SKM-1 (cell line): ENCODE results near the gene FAM81B.

Experiments
- DNase-seq: peaks from one replicate; lab custom pipeline; 2025; ENCODE audit not compliant: unreplicated experiment; lab: John Stamatoyannopoulos, UW

Gene FAM81B

DNA sequence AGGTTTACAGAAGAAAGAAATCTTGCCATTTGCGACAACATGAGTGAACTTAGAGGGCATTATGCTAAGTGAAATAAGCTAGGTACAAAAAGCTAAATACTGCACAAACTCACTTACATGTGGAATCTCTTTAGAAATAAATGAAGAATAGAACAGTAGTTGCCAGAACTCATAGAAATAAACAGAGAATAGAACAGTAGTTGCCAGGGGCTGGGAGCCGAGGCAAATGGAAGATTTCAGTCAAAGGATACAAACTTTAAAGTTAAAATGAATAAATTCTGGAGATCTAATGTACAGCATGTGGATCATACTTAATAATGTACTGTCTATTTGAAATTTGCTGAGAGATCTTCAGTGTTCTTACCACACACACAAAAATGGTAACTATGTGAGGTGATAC is 63.4 kb downstream of the FAM81B start:
- DNase-seq = no peak

DNA sequence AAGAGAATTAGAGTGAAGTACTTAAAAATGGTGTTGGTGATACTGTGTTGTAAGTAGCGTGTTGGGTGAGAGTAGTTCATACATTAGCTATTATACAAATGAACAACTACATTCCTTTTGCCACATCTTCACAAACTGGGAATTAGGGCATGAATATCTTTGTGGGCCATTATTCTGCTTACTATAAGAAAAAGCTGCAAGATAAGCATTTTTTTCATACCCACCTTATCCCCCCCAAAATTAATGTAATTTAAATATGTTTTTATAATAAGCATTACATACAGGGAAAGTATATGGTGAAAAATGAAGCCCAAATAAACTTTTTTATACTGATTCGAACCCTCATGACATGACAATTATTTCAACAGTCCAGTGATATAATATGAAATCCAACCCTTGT is 69.5 kb downstream of the FAM81B start:
- no peak for DNase-seq

- DNase-seq = no peak
Measured at GRCh38 chr5:95471487-95471886, 80.3 kb downstream of the FAM81B start.

DNA sequence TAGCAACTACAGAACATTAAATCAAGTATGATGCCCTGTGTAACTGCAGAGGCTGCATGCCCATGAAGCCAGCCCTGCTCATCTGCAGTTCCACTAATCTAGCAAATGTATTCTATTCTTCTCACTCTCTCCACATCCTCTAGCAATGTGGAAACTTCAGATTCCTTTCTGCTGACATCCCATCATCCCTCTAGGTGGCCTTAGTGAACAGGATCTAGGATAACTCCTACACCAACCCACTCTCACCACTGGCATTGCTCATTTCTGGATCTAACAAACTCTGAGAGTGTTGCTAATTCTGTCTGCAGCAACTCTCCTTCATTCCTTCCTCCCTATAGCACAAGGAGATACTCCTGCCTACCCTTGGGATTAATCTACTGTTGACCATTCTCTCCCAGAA is 80.8 kb downstream of the FAM81B start:
- no peak for DNase-seq

- DNase-seq = no peak
Measured at GRCh38 chr5:95484421-95484820, 93.3 kb downstream of the FAM81B start.

- DNase-seq = no peak
Measured at GRCh38 chr5:95486191-95486590, 95.0 kb downstream of the FAM81B start.

DNA sequence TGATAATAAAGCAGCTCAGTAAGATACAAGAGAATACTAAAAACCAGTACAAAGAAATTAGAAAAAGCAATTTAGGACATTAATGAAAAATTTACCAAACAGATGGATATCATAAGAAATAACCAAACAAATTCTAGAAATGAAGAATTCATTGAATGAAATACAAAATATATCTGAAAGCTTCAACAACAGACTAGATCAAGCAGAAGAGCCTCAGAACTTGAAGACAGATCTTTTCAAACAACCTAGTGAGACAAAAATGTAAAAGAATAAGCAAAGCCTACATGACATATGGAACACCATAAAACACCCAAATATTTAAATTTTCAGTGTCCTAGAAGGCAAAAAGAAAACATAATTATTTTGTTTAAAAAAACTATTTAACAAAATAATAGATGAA is 96.7 kb downstream of the FAM81B start:
- DNase-seq = no peak
